H9 (cell line): ENCODE measurements around the gene BORCS6. TPM values are rescaled to one million over a fixed set of nuclear protein-coding genes. Genes with fewer than 3 reads are reported as not detected.

Experiments
- DNase-seq: peaks from one replicate; pipeline ENCODE4 v3.0.0-alpha.2; 2017
- H2AFZ ChIP-seq: one replicate; pipeline ENCODE4 v1.6.1; 2013; ENCODE audit warnings: mild to moderate bottlenecking, low read length, control low read depth, moderate library complexity
- H2AK5ac ChIP-seq: 2 replicates; pipeline ENCODE4 v1.6.1; 2013; ENCODE audit warnings: low read length, control low read depth, mixed read lengths; ENCODE audit not compliant: insufficient read length
- H2BK120ac ChIP-seq: one replicate; pipeline ENCODE4 v1.6.1; 2013; ENCODE audit warnings: low read depth, mild to moderate bottlenecking, low read length, control low read depth, inconsistent platforms; ENCODE audit not compliant: poor library complexity, severe bottlenecking
- H2BK12ac ChIP-seq: 2 replicates; pipeline ENCODE4 v1.6.1; 2013; ENCODE audit warnings: low read length, control low read depth, mixed read lengths, low read depth; ENCODE audit not compliant: insufficient read length
- H2BK15ac ChIP-seq: 2 replicates; pipeline ENCODE4 v1.6.1; 2013; ENCODE audit warnings: low read depth, low read length, control low read depth
- H2BK20ac ChIP-seq: one replicate; pipeline ENCODE4 v1.6.1; 2013; ENCODE audit warnings: low read depth, mild to moderate bottlenecking, low read length, control low read depth, inconsistent platforms; ENCODE audit not compliant: poor library complexity, severe bottlenecking
- H2BK5ac ChIP-seq: 2 replicates; pipeline ENCODE4 v1.6.1; 2013; ENCODE audit warnings: low read length, control low read depth, mixed read lengths; ENCODE audit not compliant: insufficient read length
- H3K14ac ChIP-seq: 2 replicates; pipeline ENCODE4 v1.6.1; 2013; ENCODE audit warnings: low read length, control low read depth; ENCODE audit not compliant: insufficient read depth
- H3K18ac ChIP-seq: 2 replicates; pipeline ENCODE4 v1.6.1; 2013; ENCODE audit warnings: low read depth, mild to moderate bottlenecking, mixed read lengths, low read length, control low read depth; ENCODE audit not compliant: insufficient read length
- H3K23ac ChIP-seq: 2 replicates; pipeline ENCODE4 v1.6.1; 2013; ENCODE audit warnings: low read length, control low read depth, mixed read lengths, low read depth; ENCODE audit not compliant: insufficient read length
- H3K23me2 ChIP-seq: 2 replicates; pipeline ENCODE4 v1.6.1; 2013; ENCODE audit warnings: low read depth, mild to moderate bottlenecking, mixed read lengths, low read length, control low read depth; ENCODE audit not compliant: insufficient read length, poor library complexity, severe bottlenecking
- H3K27ac ChIP-seq: 2 replicates; pipeline ENCODE4 v1.5.1; 2013; ENCODE audit warnings: low read length, control low read depth, mixed read lengths, low read depth; ENCODE audit not compliant: insufficient read length
- H3K27me3 ChIP-seq: 2 replicates; pipeline ENCODE4 v1.6.1; 2013; ENCODE audit warnings: low read length, control low read depth, inconsistent platforms; ENCODE audit not compliant: insufficient read depth
- H3K4ac ChIP-seq: 2 replicates; pipeline ENCODE4 v1.6.1; 2013; ENCODE audit warnings: low read depth, mild to moderate bottlenecking, control low read depth, inconsistent platforms, low read length, moderate library complexity
- H3K4me1 ChIP-seq: 2 replicates; pipeline ENCODE4 v1.6.1; 2013; ENCODE audit warnings: low read length, control low read depth, inconsistent platforms; ENCODE audit not compliant: insufficient read depth
- H3K4me2 ChIP-seq: 2 replicates; pipeline ENCODE4 v1.6.1; 2013; ENCODE audit warnings: low read length, control low read depth, mixed read lengths; ENCODE audit not compliant: insufficient read length, insufficient read depth
- H3K56ac ChIP-seq: 2 replicates; pipeline ENCODE4 v1.6.1; 2013; ENCODE audit warnings: low read depth, mild to moderate bottlenecking, mixed read lengths, low read length, control low read depth; ENCODE audit not compliant: insufficient read length
- H3K79me1 ChIP-seq: 2 replicates; pipeline ENCODE4 v1.6.1; 2013; ENCODE audit warnings: low read depth, mild to moderate bottlenecking, moderate library complexity, low read length, control low read depth, inconsistent platforms; ENCODE audit not compliant: insufficient read depth, poor library complexity, severe bottlenecking
- H3K79me2 ChIP-seq: 2 replicates; pipeline ENCODE4 v1.6.1; 2013; ENCODE audit warnings: low read length, control low read depth, inconsistent platforms; ENCODE audit not compliant: insufficient read depth
- H3K9ac ChIP-seq: 2 replicates; pipeline ENCODE4 v1.6.1; 2013; ENCODE audit warnings: low read length, control low read depth, mixed read lengths; ENCODE audit not compliant: insufficient read length; ENCODE audit errors: extremely low read depth
- H3K9me3 ChIP-seq: one replicate; pipeline ENCODE4 v1.6.1; 2013; ENCODE audit warnings: low read depth, low read length, inconsistent platforms; ENCODE audit not compliant: control insufficient read depth
- H3T11ph ChIP-seq: one replicate; pipeline ENCODE4 v1.6.1; 2013; ENCODE audit warnings: mild to moderate bottlenecking, low read length, control low read depth, inconsistent platforms
- H4K20me1 ChIP-seq: one replicate; pipeline ENCODE4 v1.6.1; 2013; ENCODE audit not compliant: control insufficient read depth, insufficient read length, insufficient read depth
- H4K5ac ChIP-seq: 2 replicates; pipeline ENCODE4 v1.6.1; 2013; ENCODE audit warnings: low read depth, mild to moderate bottlenecking, mixed read lengths, low read length, control low read depth; ENCODE audit not compliant: insufficient read length
- H4K8ac ChIP-seq: replicated peaks from 2 replicates; pipeline ENCODE4 v1.6.1; 2013; ENCODE audit warnings: low read length, control low read depth, mixed read lengths, low read depth; ENCODE audit not compliant: insufficient read length
- H4K91ac ChIP-seq: 2 replicates; pipeline ENCODE4 v1.6.1; 2013; ENCODE audit warnings: low read depth, mild to moderate bottlenecking, moderate library complexity, mixed read lengths, low read length, control low read depth; ENCODE audit not compliant: insufficient read length
- H3K27ac Mint-ChIP-seq, 3 experiments: 2 replicates in 2 of 3; 3 replicates in 1 of 3; pipeline ENCODE4 v1.8.0; 2020 to 2021; ENCODE audit warnings: mixed read lengths in 3 of 3, mild to moderate bottlenecking in 1 of 3, moderate library complexity in 1 of 3
- H3K27me3 Mint-ChIP-seq: 2 replicates; pipeline ENCODE4 v1.8.0; 2021; ENCODE audit warnings: low read depth, mild to moderate bottlenecking, moderate library complexity, mixed read lengths
- H3K36me3 Mint-ChIP-seq, 3 experiments: 2 replicates in 2 of 3; 3 replicates in 1 of 3; pipeline ENCODE4 v1.8.0; 2020 to 2021; ENCODE audit warnings: low read depth in 3 of 3, mixed read lengths in 3 of 3; ENCODE audit not compliant: insufficient read depth in 1 of 3
- H3K4me1 Mint-ChIP-seq, 2 experiments: 2 replicates each; pipeline ENCODE4 v1.8.0; 2020; ENCODE audit warnings: mixed read lengths in 2 of 2
- H3K4me3 Mint-ChIP-seq, 2 experiments: 2 replicates in 1 of 2; 3 replicates in 1 of 2; pipeline ENCODE4 v1.8.0; 2020 to 2021; ENCODE audit warnings: mild to moderate bottlenecking in 2 of 2, mixed read lengths in 2 of 2, moderate library complexity in 1 of 2
- H3K9me3 Mint-ChIP-seq, 2 experiments: 2 replicates in 1 of 2; 3 replicates in 1 of 2; pipeline ENCODE4 v1.8.0; 2020; ENCODE audit warnings: mild to moderate bottlenecking in 2 of 2, mixed read lengths in 2 of 2, moderate library complexity in 1 of 2
- CTCF ChIP-seq: fragments of 200-600 bp; sonication (generic); conservative IDR thresholded peaks from 3 replicates; pipeline ENCODE4 v1.8.0; 2021; ENCODE audit warnings: antibody characterized with exemption, mild to moderate bottlenecking
- WGBS: extraction: QIAGEN DNeasy Blood & Tissue Kit; methylation state at CpG from one replicate; pipeline ENCODE4 v1.1.7; 2013; ENCODE audit warnings: missing lambda C conversion rate, low lambda C conversion rate, mixed read lengths; ENCODE audit not compliant: insufficient read length; ENCODE audit errors: extremely low coverage; 5-methylcytosine and 5-hydroxymethylcytosine counted together
- total RNA-seq: library from RNA; stranded (reverse); gene quantifications from 2 replicates; pipeline ENCODE4 v1.2.1, GENCODE V29; 2021

Gene BORCS6
- total RNA-seq, 1 experiment from 2014 or later, result 3.1 TPM

DNA sequence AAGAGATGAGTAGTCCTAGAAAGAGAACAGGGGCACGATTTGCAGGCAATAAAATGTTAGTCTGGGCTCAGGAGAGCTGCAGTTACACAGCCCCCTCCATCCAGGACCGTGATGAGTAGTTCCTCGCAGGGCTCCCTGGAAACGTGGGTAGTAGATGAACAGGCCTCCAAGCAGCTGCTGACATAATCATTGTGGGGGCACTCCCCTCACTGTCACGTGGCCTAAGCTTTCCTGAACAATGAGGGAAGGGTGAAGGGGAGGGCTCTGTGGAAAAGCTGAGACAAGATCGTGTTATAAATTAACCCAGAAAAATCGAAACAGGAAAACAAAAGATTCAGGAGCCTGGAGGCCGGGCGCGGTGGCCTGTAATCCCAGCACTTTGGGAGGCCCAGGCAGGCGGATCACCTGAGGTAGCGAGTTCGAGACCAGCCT lies 36.4 kb downstream of the BORCS6 start:
- peaks cover 21 to 26% of the 10 kb centered on the region in 2 experiments for H3K4me1 Mint-ChIP-seq
- H3K23me2 ChIP-seq, result peaks cover 21% of the 10 kb centered on the region
- peak overlapping the region; percentile 59 for H3K4me2 ChIP-seq
- H2BK120ac ChIP-seq, result peak overlapping the region; percentile 86
- H2BK15ac ChIP-seq, result no peak overlapping the region
- H2BK20ac ChIP-seq, result no peak overlapping the region
- no peak overlapping the region for H2AK5ac ChIP-seq
- H3K27me3 Mint-ChIP-seq, result peaks cover 3% of the 10 kb centered on the region
- H3K36me3 Mint-ChIP-seq, result peaks cover 7 to 15% (median 12%) of the 10 kb centered on the region in 3 experiments
- no peak overlapping the region for H3T11ph ChIP-seq
- no peak overlapping the region for H2AFZ ChIP-seq
- no peak overlapping the region for H3K23ac ChIP-seq
- peaks cover 2% of the 10 kb centered on the region for H3K79me1 ChIP-seq
- 0 out of 2 replicates have a peak overlapping the region, but pooled peaks have one; percentile 11 for H3K14ac ChIP-seq
- H3K4me3 Mint-ChIP-seq, result peak overlapping the region in 1 of 2 experiments; percentile 68; a peak in 3 of 5 replicates
- DNase-seq, result peak; percentile 55
- no peak overlapping the region for H4K91ac ChIP-seq
- H3K4ac ChIP-seq, result no peak overlapping the region; the same call in 1 of the 2 replicates
- H3K27ac ChIP-seq, result peak overlapping the region; percentile 18
- H4K5ac ChIP-seq, result no peak overlapping the region
- H3K9me3 ChIP-seq, result no peaks in the 10 kb centered on the region
- no peaks in the 10 kb centered on the region for H3K79me2 ChIP-seq
- H4K20me1 ChIP-seq, result no peaks in the 10 kb centered on the region
- H3K27me3 ChIP-seq, result no peaks in the 10 kb centered on the region
- peak overlapping the region; percentile 80 for H3K18ac ChIP-seq
- H3K27ac Mint-ChIP-seq, result peak overlapping the region; percentile 41 to 99 (median 95); a peak in 5 of 7 replicates
- WGBS, result no CpG with 5 or more reads among the region's 13 CpGs
- no peak overlapping the region for H2BK5ac ChIP-seq
- no peak for TF ChIP-seq CTCF
- H3K4me1 ChIP-seq, result peaks cover 5% of the 10 kb centered on the region
- no peak overlapping the region for H4K8ac ChIP-seq
- H3K9me3 Mint-ChIP-seq, result no peaks in the 10 kb centered on the region
- H2BK12ac ChIP-seq, result no peak overlapping the region
- H3K56ac ChIP-seq, result no peak overlapping the region
- H3K9ac ChIP-seq, result no peak overlapping the region
